HG03469 (cell line): ENCODE data around the gene HLTF.
"Not testable (repeated sequence)": the region's sequence is repeated elsewhere in the genome, so short reads cannot be mapped to it uniquely, and the experiment has no call there.

Source experiments
- ATAC-seq: cut with Tn5 transposase; IDR thresholded peaks from one replicate; pipeline ENCODE4 v1.9.1; 2021; ENCODE audit warnings: mild to moderate bottlenecking, moderate library complexity, moderate number of reproducible peaks; ENCODE audit not compliant: unreplicated experiment

Gene HLTF

DNA sequence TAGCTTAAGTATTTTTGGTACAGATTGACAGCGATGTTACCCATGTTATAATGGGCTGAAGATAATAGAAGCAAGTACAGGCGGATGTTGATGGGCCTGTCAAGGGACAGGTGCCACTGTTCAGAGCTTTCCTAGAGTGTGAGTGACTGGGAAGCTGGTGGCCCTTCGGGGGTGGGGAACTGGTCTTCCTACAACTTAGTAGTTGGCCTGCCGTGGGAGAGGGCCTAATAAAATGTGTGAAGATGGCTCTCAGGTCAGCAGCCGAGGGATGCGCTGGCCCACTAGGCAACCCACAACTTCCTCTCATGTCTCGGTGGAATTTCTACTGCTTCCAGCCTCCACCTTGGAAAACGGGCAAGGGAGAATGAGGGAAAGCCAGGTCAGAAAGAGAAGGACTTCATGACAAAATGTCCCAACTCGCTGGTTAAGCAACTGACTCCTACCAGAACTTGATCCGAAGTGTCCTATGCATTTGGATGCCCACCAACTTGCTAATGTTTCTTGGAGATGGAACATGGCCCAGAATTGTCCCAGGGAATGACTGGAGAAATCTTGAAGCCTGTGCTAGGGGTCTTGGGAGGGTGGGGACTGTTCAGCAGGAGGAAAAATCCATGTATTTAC is 93.6 kb downstream of the HLTF start:
- no peak for ATAC-seq

- ATAC-seq: peak; percentile 17
Measured at GRCh38 chr3:148992027-148992634, 94.2 kb downstream of the HLTF start.

GRCh38 chr3:148991219-148992026 is 94.9 kb downstream of the HLTF start, which contains the start of gene GYG1:
Gene GYG1 (plus strand): TSS chr3:148991540. CDS start chr3:148991641, 101 bp downstream.
- ATAC-seq: peak; percentile 81

GRCh38 chr3:148990236-148990635 is 96.1 kb downstream of the HLTF start:
- peak; percentile 19 for ATAC-seq

DNA sequence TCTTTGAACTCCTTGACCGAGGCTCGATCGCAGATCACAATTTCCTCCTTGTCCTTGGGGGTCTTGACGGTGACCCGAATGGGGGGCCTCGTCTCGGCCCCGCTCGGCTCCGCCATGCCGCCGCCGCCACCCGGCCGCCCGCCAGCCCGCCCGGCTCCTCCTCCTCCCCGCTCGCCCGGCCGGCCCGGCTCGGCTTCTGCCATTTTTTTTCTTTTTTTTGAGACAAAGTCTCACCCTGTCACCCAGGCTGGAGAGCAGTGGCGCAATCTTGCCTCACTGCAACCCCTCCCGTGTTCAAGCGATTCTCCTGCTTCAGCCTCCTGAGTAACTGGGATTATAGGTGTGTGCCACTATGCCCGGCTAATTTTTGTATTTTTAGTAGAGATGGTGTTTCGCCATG is 98.8 kb downstream of the HLTF start:
- not testable (repeated sequence) for ATAC-seq

GRCh38 chr3:148981273-148981672 is 105.1 kb downstream of the HLTF start:
- ATAC-seq: no peak
